IPS-18a (cell line): ENCODE measurements around the gene UGT1A5.

Experiments used
- H3K27ac ChIP-seq: one replicate; pipeline ENCODE4 v1.5.1; 2013; ENCODE audit warnings: low read length
- H3K27me3 ChIP-seq: one replicate; pipeline ENCODE4 v1.6.1; 2013; ENCODE audit warnings: mild to moderate bottlenecking, low read length; ENCODE audit not compliant: control insufficient read depth, insufficient read depth
- H3K36me3 ChIP-seq: one replicate; pipeline ENCODE4 v1.6.1; 2013; ENCODE audit warnings: low read depth, low read length; ENCODE audit not compliant: control insufficient read depth
- H3K4me1 ChIP-seq: one replicate; pipeline ENCODE4 v1.6.1; 2013; ENCODE audit warnings: low read depth, low read length; ENCODE audit not compliant: control insufficient read depth
- H3K4me3 ChIP-seq: one replicate; pipeline ENCODE4 v1.5.1; 2013; ENCODE audit warnings: low read length
- H3K9ac ChIP-seq: one replicate; pipeline ENCODE4 v1.6.1; 2013; ENCODE audit warnings: mild to moderate bottlenecking, low read length, moderate library complexity
- H3K9me3 ChIP-seq: one replicate; pipeline ENCODE4 v1.6.1; 2013; ENCODE audit warnings: low read depth, low read length; ENCODE audit not compliant: control insufficient read depth

Gene UGT1A5

DNA sequence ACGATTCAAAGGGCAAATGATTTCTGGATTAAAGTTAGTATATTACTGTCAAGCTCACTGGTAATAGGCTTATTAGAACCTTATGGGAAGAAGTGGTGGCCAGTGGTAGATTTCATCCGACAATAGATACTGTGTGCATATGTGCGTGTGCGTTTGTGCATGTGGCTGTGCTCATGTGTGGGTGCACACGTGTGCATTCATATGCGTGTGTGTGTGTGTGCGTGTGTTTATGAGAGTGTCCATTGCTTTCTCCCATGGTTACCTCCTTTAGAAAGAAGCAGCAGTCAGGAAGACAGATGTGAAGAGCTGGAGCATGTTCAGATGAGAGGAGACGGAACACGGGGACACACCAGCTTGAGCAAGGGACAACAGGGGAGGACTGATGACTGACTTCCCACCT, 56.6 kb downstream of the UGT1A5 start:
- Histone ChIP-seq H3K36me3 (no peaks in the 10 kb centered on the region), H3K9me3 (no peaks in the 10 kb centered on the region), H3K27ac (no peak overlapping the region), H3K9ac (no peak overlapping the region), H3K4me1 (peaks cover 9% of the 10 kb centered on the region), H3K4me3 (no peak overlapping the region), H3K27me3 (no peaks in the 10 kb centered on the region)

DNA sequence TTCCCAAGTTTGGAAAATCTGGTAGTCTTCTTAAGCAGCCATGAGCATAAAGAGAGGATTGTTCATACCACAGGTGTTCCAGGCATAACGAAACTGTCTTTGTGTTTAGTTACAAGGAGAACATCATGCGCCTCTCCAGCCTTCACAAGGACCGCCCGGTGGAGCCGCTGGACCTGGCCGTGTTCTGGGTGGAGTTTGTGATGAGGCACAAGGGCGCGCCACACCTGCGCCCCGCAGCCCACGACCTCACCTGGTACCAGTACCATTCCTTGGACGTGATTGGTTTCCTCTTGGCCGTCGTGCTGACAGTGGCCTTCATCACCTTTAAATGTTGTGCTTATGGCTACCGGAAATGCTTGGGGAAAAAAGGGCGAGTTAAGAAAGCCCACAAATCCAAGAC, 59.4 kb downstream of the UGT1A5 start:
- Histone ChIP-seq H3K9ac (no peak overlapping the region), H3K4me3 (no peak overlapping the region)

GRCh38 chr2:233772583-233772982, 59.9 kb downstream of the UGT1A5 start:
- H3K9ac ChIP-seq: no peak overlapping the region
- no peak overlapping the region for H3K4me3 ChIP-seq

More for the DNA sequence above, 59.4 kb downstream of the UGT1A5 start:
- no peak overlapping the region for H3K27ac ChIP-seq
- no peaks in the 10 kb centered on the region for H3K27me3 ChIP-seq
- H3K36me3 ChIP-seq: no peaks in the 10 kb centered on the region
- no peaks in the 10 kb centered on the region for H3K9me3 ChIP-seq
- peaks cover 9% of the 10 kb centered on the region for H3K4me1 ChIP-seq

GRCh38 chr2:233773854-233774253, 61.1 kb downstream of the UGT1A5 start:
- H3K9me3 ChIP-seq: no peaks in the 10 kb centered on the region
- no peak overlapping the region for H3K9ac ChIP-seq
- no peak overlapping the region for H3K4me3 ChIP-seq
- H3K4me1 ChIP-seq: no peaks in the 10 kb centered on the region
- no peaks in the 10 kb centered on the region for H3K36me3 ChIP-seq
- H3K27ac ChIP-seq: no peak overlapping the region
- H3K27me3 ChIP-seq: no peaks in the 10 kb centered on the region

More at GRCh38 chr2:233772583-233772982, 59.9 kb downstream of the UGT1A5 start:
- no peak overlapping the region for H3K27ac ChIP-seq
- no peaks in the 10 kb centered on the region for H3K36me3 ChIP-seq
- H3K27me3 ChIP-seq: no peaks in the 10 kb centered on the region
- H3K4me1 ChIP-seq: peaks cover 7% of the 10 kb centered on the region
- H3K9me3 ChIP-seq: no peaks in the 10 kb centered on the region

DNA sequence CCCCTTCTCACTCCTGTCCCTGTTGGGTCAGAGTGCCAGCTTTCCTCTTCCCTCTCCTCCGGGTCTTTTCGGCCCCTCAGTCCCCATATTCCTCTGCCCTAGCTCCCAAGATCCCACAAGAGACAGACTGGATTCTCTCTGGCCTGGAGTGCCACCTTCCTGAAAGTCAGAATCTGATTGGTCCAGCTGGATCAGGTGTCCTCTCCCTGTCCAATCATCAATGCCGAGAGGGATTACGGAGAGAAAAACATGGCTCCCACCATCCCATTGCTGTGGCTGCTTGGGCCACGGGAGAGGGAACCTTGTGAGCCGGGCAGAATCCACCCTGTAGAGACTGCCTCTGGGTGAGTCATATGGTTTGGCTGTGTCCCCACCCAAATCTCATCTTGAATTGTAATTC, 62.7 kb downstream of the UGT1A5 start:
- H3K27ac ChIP-seq: no peak overlapping the region
- no peaks in the 10 kb centered on the region for H3K9me3 ChIP-seq
- no peaks in the 10 kb centered on the region for H3K4me1 ChIP-seq
- H3K27me3 ChIP-seq: no peaks in the 10 kb centered on the region
- H3K4me3 ChIP-seq: no peak overlapping the region
- no peak overlapping the region for H3K9ac ChIP-seq
- no peaks in the 10 kb centered on the region for H3K36me3 ChIP-seq

GRCh38 chr2:233778030-233778429, 65.3 kb downstream of the UGT1A5 start, which contains the start of gene MROH2A:
TSS of gene MROH2A (plus strand) at chr2:233778330. CDS start at chr2:233779359, 1,029 bp downstream.
- no peaks in the 10 kb centered on the region for H3K27me3 ChIP-seq
- no peaks in the 10 kb centered on the region for H3K36me3 ChIP-seq
- no peak within 1 kb of the TSS for H3K9ac ChIP-seq
- no peak within 1 kb of the TSS for H3K4me3 ChIP-seq
- H3K4me1 ChIP-seq: no peaks in the 10 kb centered on the region
- no peak within 1 kb of the TSS for H3K27ac ChIP-seq
- no peaks in the 10 kb centered on the region for H3K9me3 ChIP-seq

- Histone ChIP-seq H3K4me3 (no peak overlapping the region), H3K9ac (no peak overlapping the region), H3K27me3 (no peaks in the 10 kb centered on the region), H3K36me3 (no peaks in the 10 kb centered on the region), H3K4me1 (no peaks in the 10 kb centered on the region), H3K27ac (no peak overlapping the region), H3K9me3 (no peaks in the 10 kb centered on the region)
These were observed 67.0 kb downstream of the UGT1A5 start for GRCh38 chr2:233779722-233780121.

GRCh38 chr2:233780771-233781170, 68.1 kb downstream of the UGT1A5 start:
- no peak overlapping the region for H3K4me3 ChIP-seq
- no peaks in the 10 kb centered on the region for H3K27me3 ChIP-seq
- no peak overlapping the region for H3K27ac ChIP-seq
- H3K4me1 ChIP-seq: no peaks in the 10 kb centered on the region
- no peaks in the 10 kb centered on the region for H3K36me3 ChIP-seq
- no peaks in the 10 kb centered on the region for H3K9me3 ChIP-seq
- H3K9ac ChIP-seq: no peak overlapping the region

DNA sequence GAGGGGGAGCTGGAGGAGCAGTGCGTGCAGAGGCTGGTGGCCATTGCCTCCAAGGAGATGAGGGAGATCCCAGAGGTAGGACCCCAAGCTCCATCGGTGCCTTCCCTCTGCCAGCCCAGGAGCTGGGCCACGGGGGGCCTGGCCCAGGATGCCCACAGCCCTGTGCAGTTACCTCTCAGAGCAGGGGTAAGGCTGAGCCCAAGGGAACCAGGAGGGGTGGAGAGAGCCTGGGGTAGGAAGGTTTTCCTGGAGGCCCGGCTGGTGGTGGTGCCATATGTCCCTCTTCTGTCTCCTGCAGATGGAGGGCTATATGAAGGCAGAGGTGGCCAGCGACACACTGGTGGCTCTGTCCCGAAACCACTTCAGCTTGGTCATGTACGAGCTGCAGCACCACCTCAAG, 76.8 kb downstream of the UGT1A5 start:
- no peak overlapping the region for H3K27ac ChIP-seq
- no peaks in the 10 kb centered on the region for H3K36me3 ChIP-seq
- H3K9me3 ChIP-seq: no peaks in the 10 kb centered on the region
- H3K9ac ChIP-seq: no peak overlapping the region
- H3K4me3 ChIP-seq: no peak overlapping the region
- no peaks in the 10 kb centered on the region for H3K27me3 ChIP-seq
- no peaks in the 10 kb centered on the region for H3K4me1 ChIP-seq

GRCh38 chr2:233791151-233791882, 78.6 kb downstream of the UGT1A5 start:
- no peaks in the 10 kb centered on the region for H3K27me3 ChIP-seq
- H3K36me3 ChIP-seq: no peaks in the 10 kb centered on the region
- H3K27ac ChIP-seq: no peak overlapping the region
- H3K9ac ChIP-seq: no peak overlapping the region
- H3K4me1 ChIP-seq: no peaks in the 10 kb centered on the region
- no peak overlapping the region for H3K4me3 ChIP-seq
- no peaks in the 10 kb centered on the region for H3K9me3 ChIP-seq

DNA sequence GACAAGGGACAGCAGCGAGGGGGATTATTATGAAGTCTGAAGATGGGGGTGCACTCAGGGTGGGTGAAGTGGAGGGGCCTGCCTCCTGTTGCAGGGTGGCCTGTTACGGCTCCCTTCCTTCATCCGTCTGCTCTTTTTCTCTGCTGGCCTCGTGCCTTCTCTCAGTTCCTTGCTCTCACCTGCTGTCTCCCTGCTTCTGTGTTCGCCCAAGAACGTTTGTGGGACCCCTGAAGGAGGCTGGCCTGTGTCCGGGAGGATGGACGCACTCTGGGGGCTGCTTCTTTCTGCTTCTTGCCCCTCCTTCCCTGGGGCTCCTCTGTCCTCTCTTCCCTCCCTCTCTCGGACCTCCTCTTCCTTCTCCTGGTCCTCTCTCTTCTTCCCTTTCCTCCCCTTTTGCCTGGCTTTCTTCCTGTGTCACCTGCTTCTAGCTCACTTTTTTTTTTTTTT, 79.2 kb downstream of the UGT1A5 start:
- H3K9me3 ChIP-seq: no peaks in the 10 kb centered on the region
- H3K27me3 ChIP-seq: no peaks in the 10 kb centered on the region
- no peak overlapping the region for H3K4me3 ChIP-seq
- no peak overlapping the region for H3K27ac ChIP-seq
- H3K36me3 ChIP-seq: no peaks in the 10 kb centered on the region
- no peaks in the 10 kb centered on the region for H3K4me1 ChIP-seq
- no peak overlapping the region for H3K9ac ChIP-seq

DNA sequence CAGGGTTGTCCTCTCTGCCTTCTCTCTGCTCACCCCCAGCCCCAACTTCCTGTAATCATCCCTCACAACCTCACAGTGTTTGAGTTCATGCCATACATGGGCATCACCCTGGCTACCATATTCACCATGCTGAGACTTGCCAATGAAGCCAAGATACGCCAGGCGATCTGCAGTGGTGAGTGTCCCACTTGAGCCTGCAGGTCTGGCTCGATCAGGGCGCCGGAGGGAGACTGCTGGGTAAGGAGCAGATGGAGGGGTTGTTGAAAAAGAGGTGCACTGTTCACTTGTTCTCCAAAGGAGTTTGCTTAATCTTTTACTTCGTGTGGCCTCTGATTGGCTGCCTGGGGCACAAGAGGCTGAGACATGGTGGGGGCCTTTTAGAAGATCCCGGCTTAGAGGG, 80.0 kb downstream of the UGT1A5 start:
- H3K36me3 ChIP-seq: no peaks in the 10 kb centered on the region
- no peaks in the 10 kb centered on the region for H3K4me1 ChIP-seq
- no peak overlapping the region for H3K4me3 ChIP-seq
- no peaks in the 10 kb centered on the region for H3K9me3 ChIP-seq
- H3K27ac ChIP-seq: no peak overlapping the region
- H3K27me3 ChIP-seq: no peaks in the 10 kb centered on the region
- no peak overlapping the region for H3K9ac ChIP-seq
